Stomach smooth muscle (tissue), 2 donors: ENCODE results near the gene GUCA1A.
"Not testable (repeated sequence)": the region's sequence is repeated elsewhere in the genome, so short reads cannot be mapped to it uniquely, and the experiment has no call there.

ENCODE experiments used
- H3K27ac ChIP-seq: one replicate; pipeline ENCODE4 v1.7.0; 2013; ENCODE audit warnings: mild to moderate bottlenecking, low read length, inconsistent platforms
- H3K27me3 ChIP-seq, 2 donors: one replicate each; pipeline ENCODE4 v1.7.0; 2013; ENCODE audit warnings: low read length in 2 of 2; ENCODE audit not compliant: insufficient read depth in 2 of 2, control insufficient read depth in 1 of 2
- H3K36me3 ChIP-seq, 2 donors: one replicate each; pipeline ENCODE4 v1.7.0; 2013; ENCODE audit warnings: low read length in 2 of 2; ENCODE audit not compliant: control insufficient read depth in 2 of 2, insufficient read depth in 2 of 2
- H3K4me1 ChIP-seq: one replicate; pipeline ENCODE4 v1.7.0; 2013; ENCODE audit warnings: low read length; ENCODE audit not compliant: control insufficient read depth, insufficient read depth
- H3K4me3 ChIP-seq, 2 donors: one replicate each; pipeline ENCODE4 v1.7.0; 2013; ENCODE audit warnings: low read length in 2 of 2
- H3K9ac ChIP-seq, 2 donors: one replicate each; pipeline ENCODE4 v1.7.0; 2013; ENCODE audit warnings: low read length in 2 of 2, mild to moderate bottlenecking in 1 of 2
- H3K9me3 ChIP-seq, 2 donors: one replicate each; pipeline ENCODE4 v1.7.0; 2013; ENCODE audit warnings: low read length in 2 of 2; ENCODE audit not compliant: control insufficient read depth in 2 of 2
- donor health status: healthy.
- donor health status: Pancreatic carcinoma.

GUCA1A gene

GRCh38 chr6:42159431-42160024 lies 13.6 kb upstream of the GUCA1A start:
- H3K27me3 ChIP-seq = peaks cover 0 to 7% of the 10 kb centered on the region in 2 donors
- no peaks in the 10 kb centered on the region for H3K9me3 ChIP-seq
- H3K27ac ChIP-seq = no peak overlapping the region
- no peaks in the 10 kb centered on the region for H3K36me3 ChIP-seq
- H3K4me1 ChIP-seq = peaks cover 3% of the 10 kb centered on the region
- H3K9ac ChIP-seq = no peak overlapping the region
- no peak overlapping the region for H3K4me3 ChIP-seq

- H3K4me1 ChIP-seq = peaks cover 3% of the 10 kb centered on the region
- H3K27me3 ChIP-seq = peaks cover 0 to 5% of the 10 kb centered on the region in 2 donors
- H3K4me3 ChIP-seq = no peak overlapping the region
- no peak overlapping the region for H3K9ac ChIP-seq
- H3K36me3 ChIP-seq = no peaks in the 10 kb centered on the region
- no peaks in the 10 kb centered on the region for H3K9me3 ChIP-seq
- no peak overlapping the region for H3K27ac ChIP-seq
These were observed 10.8 kb upstream of the GUCA1A start for GRCh38 chr6:42162384-42162783.

- Histone ChIP-seq H3K4me3 (no peak overlapping the region), H3K27ac (no peak overlapping the region), H3K9me3 (no peaks in the 10 kb centered on the region), H3K4me1 (peaks cover 2% of the 10 kb centered on the region), H3K9ac (no peak overlapping the region), H3K36me3 (no peaks in the 10 kb centered on the region), H3K27me3 (peaks cover 0 to 5% of the 10 kb centered on the region in 2 donors)
These were observed 10.4 kb upstream of the GUCA1A start for GRCh38 chr6:42162812-42163211.

GRCh38 chr6:42163981-42164380 lies 9.2 kb upstream of the GUCA1A start:
- peaks cover 0 to 5% of the 10 kb centered on the region in 2 donors for H3K27me3 ChIP-seq
- H3K9ac ChIP-seq = no peak overlapping the region
- H3K4me1 ChIP-seq = no peaks in the 10 kb centered on the region
- no peaks in the 10 kb centered on the region for H3K9me3 ChIP-seq
- no peak overlapping the region for H3K4me3 ChIP-seq
- H3K27ac ChIP-seq = no peak overlapping the region
- H3K36me3 ChIP-seq = no peaks in the 10 kb centered on the region

GRCh38 chr6:42165016-42165415 lies 8.1 kb upstream of the GUCA1A start:
- Histone ChIP-seq H3K27me3 (peaks cover 0 to 2% of the 10 kb centered on the region in 2 donors), H3K27ac (no peak overlapping the region), H3K4me1 (no peaks in the 10 kb centered on the region), H3K4me3 (no peak overlapping the region), H3K9me3 (no peaks in the 10 kb centered on the region), H3K36me3 (no peaks in the 10 kb centered on the region), H3K9ac (no peak overlapping the region)

GRCh38 chr6:42166444-42167141 lies 6.6 kb upstream of the GUCA1A start:
- no peaks in the 10 kb centered on the region for H3K36me3 ChIP-seq
- no peak overlapping the region for H3K9ac ChIP-seq
- no peaks in the 10 kb centered on the region for H3K4me1 ChIP-seq
- H3K27me3 ChIP-seq = no peaks in the 10 kb centered on the region
- H3K4me3 ChIP-seq = no peak overlapping the region
- no peaks in the 10 kb centered on the region for H3K9me3 ChIP-seq
- H3K27ac ChIP-seq = no peak overlapping the region

GRCh38 chr6:42168650-42169049 lies 4.5 kb upstream of the GUCA1A start:
- no peak overlapping the region for H3K9ac ChIP-seq
- no peaks in the 10 kb centered on the region for H3K9me3 ChIP-seq
- H3K4me1 ChIP-seq = no peaks in the 10 kb centered on the region
- no peak overlapping the region for H3K27ac ChIP-seq
- H3K27me3 ChIP-seq = no peaks in the 10 kb centered on the region
- H3K36me3 ChIP-seq = no peaks in the 10 kb centered on the region
- no peak overlapping the region for H3K4me3 ChIP-seq

- not testable (repeated sequence) for H3K27ac ChIP-seq, H3K9ac ChIP-seq, H3K27me3 ChIP-seq, H3K9me3 ChIP-seq, H3K36me3 ChIP-seq, H3K4me3 ChIP-seq, H3K4me1 ChIP-seq
These were observed 3.4 kb upstream of the GUCA1A start for GRCh38 chr6:42169780-42170179.

- H3K4me3 ChIP-seq = no peak overlapping the region
- H3K27ac ChIP-seq = no peak overlapping the region
These were observed 1.2 kb upstream of the GUCA1A start for GRCh38 chr6:42171813-42172581.

GRCh38 chr6:42175860-42176259 lies 2.7 kb downstream of the GUCA1A start:
- Histone ChIP-seq H3K27me3 (peaks cover 10 to 18% of the 10 kb centered on the region in 2 donors), H3K4me1 (no peaks in the 10 kb centered on the region), H3K4me3 (no peak overlapping the region), H3K36me3 (no peaks in the 10 kb centered on the region), H3K27ac (no peak overlapping the region), H3K9me3 (no peaks in the 10 kb centered on the region), H3K9ac (no peak overlapping the region)

More at GRCh38 chr6:42171813-42172581, 1.2 kb upstream of the GUCA1A start:
- Histone ChIP-seq H3K4me1 (no peaks in the 10 kb centered on the region), H3K9ac (no peak overlapping the region), H3K36me3 (no peaks in the 10 kb centered on the region), H3K9me3 (no peaks in the 10 kb centered on the region), H3K27me3 (peaks cover 0 to 2% of the 10 kb centered on the region in 2 donors)
